ENCODE results near the gene KLHDC7A. TPM values are rescaled to one million over a fixed set of nuclear protein-coding genes. Genes with fewer than 3 reads are reported as not detected.
A peak's percentile ranks its signal among the peaks of the same experiment; 100 is the strongest.
"Not testable (repeated sequence)": the region's sequence is repeated elsewhere in the genome, so short reads cannot be mapped to it uniquely, and the experiment has no call there.

Gene KLHDC7A
- total and polyA plus RNA-seq, 10 donors: not detected

- no peaks in the 10 kb centered on the region for H3K36me3 ChIP-seq
- peaks cover 0 to 47% (median 8%) of the 10 kb centered on the region in 7 donors for H3K27me3 ChIP-seq (replicated peaks in 1 of 7)
- no peaks in the 10 kb centered on the region for H3K9me3 ChIP-seq
- DNase-seq: peak; percentile 41
- WGBS, 5 donors: 67 to 75% (median 74%) methylated on average over 14 to 15 of the region's 15 CpGs
- no peak overlapping the region for H3K4me3 ChIP-seq
- H3K4me1 ChIP-seq: no peaks in the 10 kb centered on the region
- no peak for TF ChIP-seq POLR2A (IDR thresholded peaks at IDR 0.05)
- TF ChIP-seq CTCF (IDR thresholded peaks at IDR 0.05 in 8 of 11, conservative IDR thresholded peaks at IDR 0.05 in 3 of 11): no peak
- TF ChIP-seq POLR2AphosphoS5 (IDR thresholded peaks at IDR 0.05): no peak
- H3K27ac ChIP-seq: no peak overlapping the region
- intact Hi-C loops (cut with DNase I; ENCODE audit: low total_unique reads): no loop called here
These were observed 22.3 kb upstream of the KLHDC7A start for GRCh38 chr1:18458133-18459092.

GRCh38 chr1:18461656-18462055, 19.1 kb upstream of the KLHDC7A start:
- intact Hi-C loops (cut with DNase I; ENCODE audit: low total_unique reads): no loop called here
- Histone ChIP-seq H3K4me3 (no peak overlapping the region), H3K4me1 (no peaks in the 10 kb centered on the region), H3K27me3 (replicated peaks in 1 of 7) (peaks cover 0 to 41% (median 8%) of the 10 kb centered on the region in 7 donors), H3K27ac (no peak overlapping the region), H3K36me3 (no peaks in the 10 kb centered on the region), H3K9me3 (no peaks in the 10 kb centered on the region)
- TF ChIP-seq CTCF (IDR thresholded peaks at IDR 0.05 in 8 of 11, conservative IDR thresholded peaks at IDR 0.05 in 3 of 11) (no peak), POLR2AphosphoS5 (IDR thresholded peaks at IDR 0.05) (no peak)
- DNase-seq: peak; percentile 36
- WGBS, 5 donors: 79 to 89% (median 85%) methylated on average over 10 of the region's 10 CpGs

- intact Hi-C loops (cut with DNase I; ENCODE audit: low total_unique reads); H3K4me1 ChIP-seq; H3K4me3 ChIP-seq; H3K36me3 ChIP-seq; H3K9me3 ChIP-seq; H3K27ac ChIP-seq: not testable (repeated sequence)
- H3K27me3 ChIP-seq (replicated peaks in 1 of 7): peaks cover 0 to 37% (median 8%) of the 10 kb centered on the region in 7 donors
- WGBS, 5 donors: 85 to 92% (median 89%) methylated on average over 5 of the region's 5 CpGs
- peak; percentile 2 for DNase-seq
These were observed 18.2 kb upstream of the KLHDC7A start for GRCh38 chr1:18462517-18462916.

GRCh38 chr1:18463063-18463462, 17.7 kb upstream of the KLHDC7A start:
- peaks cover 0 to 35% (median 8%) of the 10 kb centered on the region in 7 donors for H3K27me3 ChIP-seq (replicated peaks in 1 of 7)
- H3K36me3 ChIP-seq: no peaks in the 10 kb centered on the region
- H3K4me3 ChIP-seq: no peak overlapping the region
- TF ChIP-seq CTCF (IDR thresholded peaks at IDR 0.05 in 8 of 11, conservative IDR thresholded peaks at IDR 0.05 in 3 of 11) (no peak), POLR2AphosphoS5 (IDR thresholded peaks at IDR 0.05) (no peak), POLR2A (IDR thresholded peaks at IDR 0.05) (no peak)
- 68 to 79% (median 76%) methylated on average over 8 of the region's 8 CpGs for WGBS, 5 donors
- H3K4me1 ChIP-seq: no peaks in the 10 kb centered on the region
- H3K9me3 ChIP-seq: no peaks in the 10 kb centered on the region
- H3K27ac ChIP-seq: no peak overlapping the region
- DNase-seq: peak; percentile 37
- intact Hi-C loops (cut with DNase I; ENCODE audit: low total_unique reads): no loop called here

Measured in spleen (tissue), 11 donors.